HepG2 (cell line): Measurements from ENCODE around the gene PREP. TPM values are rescaled to one million over a fixed set of nuclear protein-coding genes. Genes with fewer than 3 reads are reported as not detected.

Source experiments
- ATAC-seq: fragments of 200-7000 bp; cut with Tn5 transposase; 3 replicates; pipeline ENCODE4 v1.9.1; 2020; ENCODE audit warnings: mild to moderate bottlenecking, moderate library complexity
- BruUV-seq: library from RNA; stranded (reverse); fragments of 400-500 nt; replicated peaks from 2 replicates; lab custom pipeline; 2021; lab: Mats Ljungman, UMichigan
- CTCF ChIA-PET: fragments of 300-600 bp; formaldehyde crosslinking; extraction: SDS; loops from one replicate; lab custom pipeline; 2021; ENCODE audit warnings: low total read pairs, inconsistent platforms, low intra/inter-chr PET ratio; lab: Yijun Ruan, JAX
- POLR2A ChIA-PET: fragments of 350-600 bp; sonication (Branson Sonifier 250); formaldehyde crosslinking; loops from one replicate; lab custom pipeline; 2020; ENCODE audit warnings: antibody characterized with exemption, inconsistent platforms; lab: Yijun Ruan, JAX
- DNase-seq: peaks from one replicate; pipeline ENCODE4 v3.0.0-alpha.2; 2015; ENCODE audit warnings: low spot score
- FAIRE-seq: peaks from 3 replicates; lab custom pipeline; 2011; peaks lifted over from hg19 to GRCh38; lab: Jason Lieb, UNC
- H2AFZ ChIP-seq: one replicate; pipeline ENCODE4 v1.6.1; 2011; ENCODE audit warnings: low read length, inconsistent platforms
- H3K27ac ChIP-seq: fragments of 300-600 bp; 3 replicates; pipeline ENCODE4 v1.8.0; 2011; ENCODE audit warnings: mixed run types, mild to moderate bottlenecking, mixed read lengths, low read length, inconsistent platforms; ENCODE audit not compliant: insufficient read depth; ENCODE audit errors: extremely low read length
- H3K27me3 ChIP-seq, 2 experiments: fragments of 200-600 bp in 1 of 2; 2 replicates in 1 of 2; 3 replicates in 1 of 2; pipeline versions ENCODE4 v1.6.0 to v1.8.0; 2011; ENCODE audit warnings: low read length in 2 of 2, mild to moderate bottlenecking in 2 of 2, moderate library complexity in 2 of 2, inconsistent platforms in 1 of 2; ENCODE audit not compliant: insufficient read depth in 2 of 2, control insufficient read depth in 1 of 2
- H3K36me3 ChIP-seq, 2 experiments: fragments of 200-600 bp in 1 of 2; replicated peaks in 1 of 2; 2 replicates in 1 of 2; 3 replicates in 1 of 2; pipeline versions ENCODE4 v1.5.1 to v1.8.0; 2011; ENCODE audit warnings: low read length in 2 of 2, inconsistent platforms in 1 of 2; ENCODE audit not compliant: insufficient read depth in 2 of 2, control insufficient read depth in 1 of 2
- H3K4me1 ChIP-seq: 2 replicates; pipeline ENCODE4 v1.5.1; 2012; ENCODE audit warnings: low read length, inconsistent platforms; ENCODE audit not compliant: insufficient read depth
- H3K4me2 ChIP-seq: 2 replicates; pipeline ENCODE4 v1.6.0; 2011; ENCODE audit warnings: low read depth, low read length, inconsistent platforms
- H3K4me3 ChIP-seq, 3 experiments: fragments of 200-600 bp in 1 of 3; sonication (generic), shearing (Covaris generic) in 1 of 3; replicated peaks in 1 of 3; 2 replicates each; pipeline ENCODE4 v1.5.1; 2011 to 2016; ENCODE audit warnings: low read length in 3 of 3, inconsistent platforms in 2 of 3, low read depth in 2 of 3, mild to moderate bottlenecking in 2 of 3, control low read depth in 1 of 3, mixed read lengths in 1 of 3; ENCODE audit not compliant: insufficient read depth in 1 of 3
- H3K79me2 ChIP-seq: one replicate; pipeline ENCODE4 v1.6.1; 2011; ENCODE audit warnings: low read length, inconsistent platforms; ENCODE audit not compliant: insufficient read depth
- H3K9ac ChIP-seq: 2 replicates; pipeline ENCODE4 v1.6.0; 2011; ENCODE audit warnings: mild to moderate bottlenecking, low read depth, low read length, inconsistent platforms; ENCODE audit not compliant: insufficient read depth
- H3K9me3 ChIP-seq: 2 replicates; pipeline ENCODE4 v1.5.1; 2012; ENCODE audit warnings: mild to moderate bottlenecking, low read length
- H4K20me1 ChIP-seq: 2 replicates; pipeline ENCODE4 v1.6.0; 2011; ENCODE audit warnings: inconsistent platforms, mild to moderate bottlenecking, low read length, moderate library complexity; ENCODE audit not compliant: insufficient read depth
- CCAR2 ChIP-seq: fragments of 200-400 bp; formaldehyde crosslinking; optimal IDR thresholded peaks from 2 replicates; pipeline ENCODE3; 2018; ENCODE audit warnings: low read depth, mild to moderate bottlenecking, low read length, moderate library complexity
- FOXC1 ChIP-seq: sonication (generic); formaldehyde crosslinking; IDR thresholded peaks from 2 replicates; pipeline ENCODE4 v1.8.0; 2022; ENCODE audit warnings: mild to moderate bottlenecking, missing genetic modification reagents, borderline replicate concordance
- FOXO4 ChIP-seq: sonication (generic); formaldehyde crosslinking; conservative IDR thresholded peaks from 2 replicates; pipeline ENCODE4 v1.8.1; 2023; ENCODE audit warnings: missing genetic modification reagents
- IKZF1 ChIP-seq: fragments of 450-650 bp; IDR thresholded peaks from 2 replicates; pipeline ENCODE4 v1.7.1; 2016
- JUNB ChIP-seq: sonication (generic); formaldehyde crosslinking; IDR thresholded peaks from 2 replicates; pipeline ENCODE4 v1.8.0; 2022; ENCODE audit warnings: missing genetic modification reagents, mild to moderate bottlenecking, borderline replicate concordance
- MEIS1 ChIP-seq: sonication (generic); formaldehyde crosslinking; IDR thresholded peaks from 2 replicates; pipeline ENCODE4 v1.9.0; 2021; ENCODE audit warnings: mild to moderate bottlenecking, missing genetic modification reagents, moderate library complexity, borderline replicate concordance
- MLXIP ChIP-seq: sonication (generic); formaldehyde crosslinking; IDR thresholded peaks from 2 replicates; pipeline ENCODE4 v1.9.0; 2021; ENCODE audit warnings: missing genetic modification reagents, borderline replicate concordance
- PLRG1 ChIP-seq: fragments of 450-650 bp; conservative IDR thresholded peaks from 2 replicates; pipeline ENCODE4 v1.6.1; 2016
- PPARG ChIP-seq: conservative IDR thresholded peaks from 2 replicates; pipeline ENCODE4 v1.6.1; 2016; ENCODE audit warnings: missing biosample characterization, missing genetic modification reagents
- ZBTB4 ChIP-seq: sonication (generic); formaldehyde crosslinking; IDR thresholded peaks from 2 replicates; pipeline ENCODE4 v1.4.0; 2020; ENCODE audit warnings: missing genetic modification reagents, mild to moderate bottlenecking, borderline replicate concordance
- ZSCAN20 ChIP-seq: sonication (generic); formaldehyde crosslinking; IDR thresholded peaks from 2 replicates; pipeline ENCODE4 v1.4.0; 2020; ENCODE audit warnings: missing genetic modification reagents, mild to moderate bottlenecking, borderline replicate concordance
- WGBS: methylation state at CpG from one replicate; pipeline ENCODE4 v1.1.6; 2017; ENCODE audit warnings: low lambda C conversion rate; 5-methylcytosine and 5-hydroxymethylcytosine counted together
- in situ Hi-C: cut with HindIII; loops from 2 replicates; pipeline ENCODE4 v1.10.0; 2017; ENCODE audit warnings: low pct_unique_long_range_greater_than_20kb; ENCODE audit not compliant: extremely low pct_ligation_motif_present
- intact Hi-C: fragments of 100-400 bp; cut with micrococcal nuclease; formaldehyde crosslinking; loops from one replicate; pipeline ENCODE4 v1.10.0; 2022; ENCODE audit not compliant: unreplicated experiment
- polyA plus RNA-seq, 8 experiments: library from polyadenylated mRNA; depleted of rRNA in 3 of 8; stranded (reverse) in 7 of 8; unstranded in 1 of 8; fragments of >200 nt; fragmentation: Illumina TruSeq in 4 of 8; extraction: Trizol in 4 of 8; gene quantifications; 2 replicates each; pipeline versions ENCODE4 v1.2.1 to v1.2.3, GENCODE V29; 2011 to 2016; ENCODE audit warnings: low read depth in 4 of 8, missing spikeins in 1 of 8, mixed read lengths in 1 of 8; ENCODE audit not compliant: insufficient read depth in 1 of 8
- total RNA-seq, 5 experiments: library from RNA; depleted of rRNA; stranded (reverse); fragments of >200 nt; fragmentation: Illumina TruSeq; extraction: Trizol; gene quantifications; 2 replicates each; pipeline ENCODE4 v1.2.3, GENCODE V29; 2016; ENCODE audit warnings: low read depth in 1 of 5

Gene PREP
- total and polyA plus RNA-seq, 2 of the 13 experiments (the other 11 are each of a cell fraction or from before 2014, with no cell fraction given): 12.6 to 15.9 TPM

GRCh38 chr6:105243487-105243886 lies 159.4 kb downstream of the PREP start:
- no peak for FAIRE-seq
- Histone ChIP-seq H3K36me3 (no peaks in the 10 kb centered on the region), H4K20me1 (no peaks in the 10 kb centered on the region), H3K27me3 (no peaks in the 10 kb centered on the region; a peak in 1 of 5 replicates), H3K9me3 (no peaks in the 10 kb centered on the region), H3K9ac (no peak overlapping the region), H3K4me2 (no peak overlapping the region), H3K4me3 (no peak overlapping the region), H3K4me1 (no peaks in the 10 kb centered on the region), H3K27ac (no peak overlapping the region), H3K79me2 (no peaks in the 10 kb centered on the region), H2AFZ (no peak overlapping the region)
- ChIA-PET POLR2A (no interaction called here), CTCF (no interaction called here)
- WGBS: 0% methylated on average over 2 of the region's 2 CpGs
- ATAC-seq: no peak
- BruUV-seq: no TSS peak
- TF ChIP-seq MLXIP (CRISPR knock-in tag) (no peak), ZBTB4 (no peak), FOXC1 (no peak), ZSCAN20 (CRISPR knock-in tag) (no peak), FOXO4 (CRISPR knock-in tag) (no peak), PPARG (no peak), MEIS1 (no peak), PLRG1 (no peak), CCAR2 (no peak), JUNB (CRISPR knock-in tag) (no peak), IKZF1 (no peak)
- no peak for DNase-seq
- in situ Hi-C loops: no loop called here
- intact Hi-C loops: no loop called here
